A673 (cell line): ENCODE results near the gene ASB9.

Experiments
- EZH2 ChIP-seq: fragments of 200-600 bp; sonication (generic); IDR thresholded peaks from 2 replicates; pipeline ENCODE4 v1.6.1; 2017; ENCODE audit warnings: borderline replicate concordance, low read depth, mild to moderate bottlenecking, mixed read lengths, antibody characterized with exemption, low read length; ENCODE audit not compliant: poor library complexity, severe bottlenecking
- TF ChIP-seq, protein P1 (sequence below): fragments of 300-800, 200-600 bp; sonication (generic); conservative IDR thresholded peaks from 2 replicates; pipeline ENCODE4 v1.5.1; 2017; ENCODE audit warnings: low read depth, mild to moderate bottlenecking, antibody characterized with exemption, low read length, moderate library complexity, mixed read lengths

DNA sequence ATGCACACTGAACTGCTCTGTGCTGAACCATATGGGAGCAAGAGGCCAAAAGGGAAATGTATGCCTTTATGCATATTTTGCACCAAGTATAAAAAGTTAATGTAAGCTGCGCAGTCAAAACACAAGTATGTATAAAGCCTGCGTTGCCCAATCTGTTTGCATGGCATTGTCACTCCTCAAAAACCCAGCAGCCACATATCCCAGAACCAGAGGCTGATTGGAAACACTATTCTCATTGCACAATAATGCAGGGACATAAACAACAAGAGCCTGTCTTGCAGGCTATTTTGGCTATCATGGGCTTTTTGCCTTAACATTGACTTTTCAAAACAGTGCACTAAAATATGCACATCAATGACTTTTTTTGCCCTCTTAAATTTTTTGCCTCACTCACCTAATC lies 5.1 kb upstream of the ASB9 start:
- TF ChIP-seq, protein P1, sequence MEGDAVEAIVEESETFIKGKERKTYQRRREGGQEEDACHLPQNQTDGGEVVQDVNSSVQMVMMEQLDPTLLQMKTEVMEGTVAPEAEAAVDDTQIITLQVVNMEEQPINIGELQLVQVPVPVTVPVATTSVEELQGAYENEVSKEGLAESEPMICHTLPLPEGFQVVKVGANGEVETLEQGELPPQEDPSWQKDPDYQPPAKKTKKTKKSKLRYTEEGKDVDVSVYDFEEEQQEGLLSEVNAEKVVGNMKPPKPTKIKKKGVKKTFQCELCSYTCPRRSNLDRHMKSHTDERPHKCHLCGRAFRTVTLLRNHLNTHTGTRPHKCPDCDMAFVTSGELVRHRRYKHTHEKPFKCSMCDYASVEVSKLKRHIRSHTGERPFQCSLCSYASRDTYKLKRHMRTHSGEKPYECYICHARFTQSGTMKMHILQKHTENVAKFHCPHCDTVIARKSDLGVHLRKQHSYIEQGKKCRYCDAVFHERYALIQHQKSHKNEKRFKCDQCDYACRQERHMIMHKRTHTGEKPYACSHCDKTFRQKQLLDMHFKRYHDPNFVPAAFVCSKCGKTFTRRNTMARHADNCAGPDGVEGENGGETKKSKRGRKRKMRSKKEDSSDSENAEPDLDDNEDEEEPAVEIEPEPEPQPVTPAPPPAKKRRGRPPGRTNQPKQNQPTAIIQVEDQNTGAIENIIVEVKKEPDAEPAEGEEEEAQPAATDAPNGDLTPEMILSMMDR, result no peak
- TF ChIP-seq EZH2, result no peak
